Kidney epithelial cell (primary cell): Measurements from ENCODE around the gene DGKB. TPM values are rescaled to one million over a fixed set of nuclear protein-coding genes. Genes with fewer than 3 reads are reported as not detected.

Experiments used
- DNase-seq: peaks from one replicate; pipeline ENCODE4 v3.0.0-alpha.2; 2010; ENCODE audit warnings: low read depth
- H3K27me3 ChIP-seq: 2 replicates; pipeline ENCODE4 v1.6.0; 2011; ENCODE audit warnings: low read length; ENCODE audit not compliant: control insufficient read depth, insufficient read depth
- H3K36me3 ChIP-seq: 2 replicates; pipeline ENCODE4 v1.5.1; 2011; ENCODE audit warnings: low read length; ENCODE audit not compliant: control insufficient read depth, insufficient read depth
- H3K4me3 ChIP-seq: 2 replicates; pipeline ENCODE4 v1.5.1; 2011; ENCODE audit warnings: low read depth, mild to moderate bottlenecking, control low read depth, low read length
- CTCF ChIP-seq: IDR thresholded peaks from 2 replicates; pipeline ENCODE4 v1.5.1; 2011; ENCODE audit warnings: mild to moderate bottlenecking, moderate library complexity, low read length, control low read depth, inconsistent platforms; ENCODE audit not compliant: insufficient read depth, poor library complexity, severe bottlenecking
- total RNA-seq: library from RNA; depleted of rRNA; stranded (reverse); fragments of >200 nt; gene quantifications from 2 replicates; pipeline ENCODE4 v1.2.3, GENCODE V29; 2015

Gene DGKB
- total RNA-seq, 1 donor from 2014 or later: not detected

DNA sequence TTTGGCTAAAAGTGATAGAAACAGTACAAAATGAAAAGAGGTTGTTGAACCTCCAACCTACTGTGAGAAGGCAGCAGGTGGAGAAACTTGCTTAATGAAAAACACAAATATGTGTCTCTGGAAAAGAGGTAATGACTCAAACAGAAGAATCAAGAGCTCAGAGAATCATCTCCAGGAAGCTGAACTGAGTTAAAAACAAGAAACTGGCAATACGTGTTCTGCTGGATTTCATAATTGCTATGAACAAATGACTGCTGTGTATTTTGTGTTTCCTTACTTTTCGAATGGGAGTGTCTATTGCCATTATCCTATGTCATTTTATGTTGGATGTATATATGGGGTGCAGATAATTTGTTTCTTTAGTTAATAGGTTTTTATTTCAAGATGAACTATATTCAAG is 401.1 kb downstream of the DGKB start:
- no peak for DNase-seq
- Histone ChIP-seq H3K27me3 (no peaks in the 10 kb centered on the region), H3K4me3 (no peak overlapping the region), H3K36me3 (no peaks in the 10 kb centered on the region)
- TF ChIP-seq CTCF: no peak

- TF ChIP-seq CTCF: no peak
- no peak for DNase-seq
- Histone ChIP-seq H3K36me3 (no peaks in the 10 kb centered on the region), H3K27me3 (no peaks in the 10 kb centered on the region), H3K4me3 (no peak overlapping the region)
Measured at GRCh38 chr7:14497390-14497789, 405.2 kb downstream of the DGKB start.

- TF ChIP-seq CTCF: no peak
- H3K36me3 ChIP-seq: no peaks in the 10 kb centered on the region
- no peaks in the 10 kb centered on the region for H3K27me3 ChIP-seq
- H3K4me3 ChIP-seq: no peak overlapping the region
- DNase-seq: no peak
Measured at GRCh38 chr7:14495633-14496032, 406.9 kb downstream of the DGKB start.

DNA sequence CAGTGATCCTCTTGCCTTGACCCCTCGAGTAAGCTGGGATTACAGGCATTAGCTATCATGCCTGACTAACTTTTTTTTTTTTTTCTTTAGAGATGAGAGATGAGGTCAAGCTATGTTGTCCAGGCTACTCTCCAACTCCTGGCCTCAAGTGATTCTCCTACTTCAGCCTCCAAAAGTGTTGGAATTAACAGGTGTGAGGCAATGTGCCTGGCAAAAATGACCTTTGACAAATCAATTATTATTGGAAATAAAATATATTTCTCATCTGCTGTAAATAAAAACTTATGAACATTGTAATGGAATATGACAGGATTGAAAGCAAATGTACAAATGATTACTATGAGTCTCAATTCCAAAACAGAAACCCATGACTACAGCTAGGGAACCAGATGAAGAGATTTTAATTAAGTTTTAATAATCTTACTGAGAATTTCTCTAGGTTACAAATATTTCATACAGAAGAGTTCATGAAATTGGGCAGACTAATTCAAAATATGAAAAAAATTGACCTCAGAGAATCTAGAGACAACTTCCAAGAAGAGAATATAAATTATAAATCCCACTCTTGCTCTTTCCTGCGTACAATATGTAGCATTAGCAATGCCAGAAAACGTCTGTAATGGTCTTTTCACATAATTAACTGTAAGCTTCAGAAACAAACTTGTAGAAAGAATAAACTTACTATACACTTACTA is 414.7 kb downstream of the DGKB start:
- H3K36me3 ChIP-seq: no peaks in the 10 kb centered on the region
- no peak for TF ChIP-seq CTCF
- no peaks in the 10 kb centered on the region for H3K27me3 ChIP-seq
- DNase-seq: no peak
- H3K4me3 ChIP-seq: no peak overlapping the region

- no peak overlapping the region for H3K4me3 ChIP-seq
- no peak for DNase-seq
- H3K27me3 ChIP-seq: no peaks in the 10 kb centered on the region
- H3K36me3 ChIP-seq: no peaks in the 10 kb centered on the region
- no peak for TF ChIP-seq CTCF
Measured at GRCh38 chr7:14483663-14484062, 418.9 kb downstream of the DGKB start.

- H3K4me3 ChIP-seq: no peak overlapping the region
- no peak for DNase-seq
- no peak for TF ChIP-seq CTCF
- no peaks in the 10 kb centered on the region for H3K36me3 ChIP-seq
- no peaks in the 10 kb centered on the region for H3K27me3 ChIP-seq
Measured at GRCh38 chr7:14480281-14480680, 422.3 kb downstream of the DGKB start.
